ENCODE measurements around the gene DYTN. TPM values are rescaled to one million over a fixed set of nuclear protein-coding genes. Genes with fewer than 3 reads are reported as not detected.

The DYTN gene, protein sequence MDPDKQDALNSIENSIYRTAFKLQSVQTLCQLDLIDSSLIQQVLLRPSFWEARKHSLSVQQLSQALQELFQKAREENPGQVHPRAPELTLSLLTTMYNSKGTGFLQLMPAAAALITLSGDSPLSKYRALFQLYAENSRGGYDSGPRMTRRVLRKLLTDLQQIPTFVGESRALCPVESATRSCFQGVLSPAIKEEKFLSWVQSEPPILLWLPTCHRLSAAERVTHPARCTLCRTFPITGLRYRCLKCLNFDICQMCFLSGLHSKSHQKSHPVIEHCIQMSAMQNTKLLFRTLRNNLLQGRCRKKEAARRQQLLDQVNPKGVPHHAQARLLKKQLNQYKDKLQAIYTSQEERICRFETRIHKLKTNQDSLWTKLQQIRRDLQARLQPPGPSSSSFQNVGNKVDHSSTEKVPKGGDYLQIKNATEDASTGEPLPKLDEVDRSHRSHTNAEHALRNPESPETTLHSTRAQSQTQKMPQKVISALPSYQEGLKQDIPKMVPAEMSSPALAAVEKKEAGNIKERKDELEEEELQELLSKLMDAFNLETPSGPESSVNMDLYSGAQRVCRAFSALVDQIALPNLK
- total RNA-seq (not detected), polyA plus RNA-seq (ENCODE audit: insufficient read depth, low read depth, low replicate concordance) (not detected)
- long read RNA-seq, donor 1, result 0 reads
- long read RNA-seq, donor 2, result 0 reads
- long read RNA-seq, donor 3, result 0 reads
- long read RNA-seq, donor 4, result 0 reads
- long read RNA-seq, donor 5, result 0 reads
- long read RNA-seq, donor 6, result 0 reads
- long read RNA-seq, donor 7, result 0 reads
- long read RNA-seq, donor 8, result 0 reads
- long read RNA-seq, donor 9, result 0 reads
- long read RNA-seq, donor 10, result 0 reads

DNA sequence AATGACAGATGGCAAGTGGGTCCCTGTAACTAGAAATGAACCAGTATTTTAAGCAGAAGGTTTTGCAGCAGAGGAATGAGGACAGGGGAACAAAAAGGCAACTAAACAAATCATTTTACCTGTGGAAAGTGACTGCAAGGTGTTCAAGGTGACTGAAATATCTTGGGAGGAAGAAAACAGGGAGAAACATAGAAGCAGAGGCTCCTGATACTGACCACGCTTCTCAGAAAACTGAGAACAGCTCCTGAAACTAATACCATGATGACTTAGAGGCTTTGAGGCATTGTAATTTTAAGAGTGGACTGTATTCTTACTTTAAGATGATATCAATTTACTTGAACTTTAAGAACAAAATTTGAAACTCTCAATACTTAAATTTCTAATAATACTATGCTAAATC lies at the start of gene DYTN:
Gene DYTN, minus strand, starts transcription at position 101 of the 400 bp plus-strand sequence. CDS start 117 bp downstream, outside the sequence.
- no peaks in the 10 kb centered on the region for H3K4me1 ChIP-seq (ENCODE audit: control insufficient read depth in 2 of 3, insufficient read depth in 2 of 3, low read depth in 1 of 3, low read length in 3 of 3)
- intact Hi-C loops (cut with DNase I), result no loop called here
- TF ChIP-seq, protein P1, sequence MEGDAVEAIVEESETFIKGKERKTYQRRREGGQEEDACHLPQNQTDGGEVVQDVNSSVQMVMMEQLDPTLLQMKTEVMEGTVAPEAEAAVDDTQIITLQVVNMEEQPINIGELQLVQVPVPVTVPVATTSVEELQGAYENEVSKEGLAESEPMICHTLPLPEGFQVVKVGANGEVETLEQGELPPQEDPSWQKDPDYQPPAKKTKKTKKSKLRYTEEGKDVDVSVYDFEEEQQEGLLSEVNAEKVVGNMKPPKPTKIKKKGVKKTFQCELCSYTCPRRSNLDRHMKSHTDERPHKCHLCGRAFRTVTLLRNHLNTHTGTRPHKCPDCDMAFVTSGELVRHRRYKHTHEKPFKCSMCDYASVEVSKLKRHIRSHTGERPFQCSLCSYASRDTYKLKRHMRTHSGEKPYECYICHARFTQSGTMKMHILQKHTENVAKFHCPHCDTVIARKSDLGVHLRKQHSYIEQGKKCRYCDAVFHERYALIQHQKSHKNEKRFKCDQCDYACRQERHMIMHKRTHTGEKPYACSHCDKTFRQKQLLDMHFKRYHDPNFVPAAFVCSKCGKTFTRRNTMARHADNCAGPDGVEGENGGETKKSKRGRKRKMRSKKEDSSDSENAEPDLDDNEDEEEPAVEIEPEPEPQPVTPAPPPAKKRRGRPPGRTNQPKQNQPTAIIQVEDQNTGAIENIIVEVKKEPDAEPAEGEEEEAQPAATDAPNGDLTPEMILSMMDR (IDR thresholded peaks at IDR 0.05; ENCODE audit: borderline replicate concordance, extremely low read depth, insufficient read depth), result no peak
- H3K27ac ChIP-seq (ENCODE audit: low read depth in 2 of 2, low read length in 2 of 2), result no peak within 1 kb of the TSS
- no peaks in the 10 kb centered on the region for H3K9me3 ChIP-seq (ENCODE audit: control insufficient read depth in 2 of 3, insufficient read depth in 1 of 3, low read length in 3 of 3)
- H3K4me3 ChIP-seq (ENCODE audit: low read length in 3 of 3), result no peak within 1 kb of the TSS
- no peak for DNase-seq
- no peak within 1 kb of the TSS for H3K9ac ChIP-seq (ENCODE audit: low read length in 3 of 3)
- FAIRE-seq, result no peak
- H3K27me3 ChIP-seq (ENCODE audit: control insufficient read depth, insufficient read depth, low read length), result no peaks in the 10 kb centered on the region
- H3K36me3 ChIP-seq (ENCODE audit: control insufficient read depth in 2 of 3, insufficient read depth in 3 of 3, low read length in 3 of 3), result no peaks in the 10 kb centered on the region

DNA sequence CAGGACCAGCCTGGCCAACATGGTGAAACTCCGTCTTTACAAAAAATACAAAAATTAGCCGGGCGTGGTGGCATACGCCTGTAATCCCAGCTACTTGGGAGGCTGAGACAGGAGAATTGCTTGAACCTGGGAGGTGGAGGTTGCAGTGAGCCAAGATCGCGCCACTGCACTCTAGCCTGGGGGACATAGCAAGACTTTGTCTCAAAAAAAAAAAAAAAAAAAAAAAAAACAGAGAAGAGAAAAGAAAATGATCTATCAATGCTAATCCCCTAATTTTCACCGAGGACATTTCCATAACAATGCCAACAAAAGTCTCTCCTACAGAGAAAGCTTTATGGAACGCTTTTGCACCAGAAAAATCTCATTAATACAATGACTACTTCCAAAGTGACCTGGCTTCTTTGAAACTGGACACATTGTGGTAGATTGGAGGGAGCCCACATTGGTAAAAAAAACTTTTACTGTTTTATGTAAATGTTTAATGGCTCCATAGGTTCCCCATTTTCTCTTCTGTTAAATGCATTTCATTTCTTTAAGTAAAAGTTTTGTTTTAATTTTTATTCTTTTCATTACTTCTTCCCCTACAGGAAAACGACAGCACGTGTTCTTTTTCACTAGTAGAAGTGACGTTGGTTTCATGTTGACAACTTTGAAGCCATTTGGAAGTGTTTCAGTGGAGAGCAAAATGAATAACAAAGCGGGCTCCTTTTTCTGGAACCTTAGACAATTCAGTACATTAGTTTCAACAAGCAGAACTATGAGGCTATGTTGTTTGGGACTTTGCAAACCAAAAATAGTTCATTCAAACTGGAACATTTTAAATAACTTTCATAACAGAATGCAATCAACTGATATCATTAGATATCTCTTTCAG lies 48.1 kb upstream of the DYTN start:
- Histone ChIP-seq H3K4me1 (ENCODE audit: control insufficient read depth in 2 of 3, insufficient read depth in 2 of 3, low read depth in 1 of 3, low read length in 3 of 3) (peaks cover 0 to 9% (median 0%) of the 10 kb centered on the region in 3 donors), H3K9me3 (ENCODE audit: control insufficient read depth in 2 of 3, insufficient read depth in 1 of 3, low read length in 3 of 3) (no peaks in the 10 kb centered on the region), H3K27ac (ENCODE audit: low read depth in 2 of 2, low read length in 2 of 2) (no peak overlapping the region), H3K4me3 (ENCODE audit: low read length in 3 of 3) (peak overlapping the region; percentile 88 to 96 (median 92)), H3K27me3 (ENCODE audit: control insufficient read depth, insufficient read depth, low read length) (no peaks in the 10 kb centered on the region), H3K9ac (ENCODE audit: low read length in 3 of 3) (peak overlapping the region; percentile 86 to 98 (median 96)), H3K36me3 (ENCODE audit: control insufficient read depth in 2 of 3, insufficient read depth in 3 of 3, low read length in 3 of 3) (peaks cover 0 to 10% (median 3%) of the 10 kb centered on the region in 3 donors)
- DNase-seq (no peak), FAIRE-seq (no peak)
- TF ChIP-seq, protein P1 (IDR thresholded peaks at IDR 0.05; ENCODE audit: borderline replicate concordance, extremely low read depth, insufficient read depth), result no peak
- intact Hi-C loops (cut with DNase I), result no loop called here

GRCh38 chr2:206765242-206766056 lies 47.3 kb upstream of the DYTN start, which contains the start of the genes FASTKD2 and MDH1B:
Gene FASTKD2 (plus strand): TSS chr2:206765606. CDS start chr2:206766694, 1,088 bp downstream.
Gene MDH1B (minus strand): TSS chr2:206765328. CDS start chr2:206765271, 57 bp downstream.
- Histone ChIP-seq H3K36me3 (ENCODE audit: control insufficient read depth in 2 of 3, insufficient read depth in 3 of 3, low read length in 3 of 3) (peaks cover 0 to 6% (median 0%) of the 10 kb centered on the region in 3 donors), H3K4me1 (ENCODE audit: control insufficient read depth in 2 of 3, insufficient read depth in 2 of 3, low read depth in 1 of 3, low read length in 3 of 3) (peaks cover 0 to 9% (median 0%) of the 10 kb centered on the region in 3 donors), H3K9me3 (ENCODE audit: control insufficient read depth in 2 of 3, insufficient read depth in 1 of 3, low read length in 3 of 3) (no peaks in the 10 kb centered on the region), H3K27me3 (ENCODE audit: control insufficient read depth, insufficient read depth, low read length) (no peaks in the 10 kb centered on the region), H3K4me3 (ENCODE audit: low read length in 3 of 3) (peak within 1 kb of the TSS; percentile 88 to 96 (median 92)), H3K9ac (ENCODE audit: low read length in 3 of 3) (peak within 1 kb of the TSS; percentile 86 to 98 (median 96)), H3K27ac (ENCODE audit: low read depth in 2 of 2, low read length in 2 of 2) (peak within 1 kb of the TSS; percentile 71 to 93)
- FAIRE-seq, result no peak
- peak; percentile 91 to 98 (median 94) for DNase-seq
- intact Hi-C loops (cut with DNase I), result no loop called here
- TF ChIP-seq, protein P1 (IDR thresholded peaks at IDR 0.05; ENCODE audit: borderline replicate concordance, extremely low read depth, insufficient read depth), result no peak

Measured in kidney (tissue), 22 donors.